GM18909 (cell line): ENCODE measurements around the gene PARL.
"Not testable (repeated sequence)": the region's sequence is repeated elsewhere in the genome, so short reads cannot be mapped to it uniquely, and the experiment has no call there.

Experiments used
- ATAC-seq: cut with Tn5 transposase; IDR thresholded peaks from one replicate; pipeline ENCODE4 v1.9.1; 2021; ENCODE audit warnings: mild to moderate bottlenecking; ENCODE audit not compliant: unreplicated experiment, poor library complexity

PARL gene

DNA sequence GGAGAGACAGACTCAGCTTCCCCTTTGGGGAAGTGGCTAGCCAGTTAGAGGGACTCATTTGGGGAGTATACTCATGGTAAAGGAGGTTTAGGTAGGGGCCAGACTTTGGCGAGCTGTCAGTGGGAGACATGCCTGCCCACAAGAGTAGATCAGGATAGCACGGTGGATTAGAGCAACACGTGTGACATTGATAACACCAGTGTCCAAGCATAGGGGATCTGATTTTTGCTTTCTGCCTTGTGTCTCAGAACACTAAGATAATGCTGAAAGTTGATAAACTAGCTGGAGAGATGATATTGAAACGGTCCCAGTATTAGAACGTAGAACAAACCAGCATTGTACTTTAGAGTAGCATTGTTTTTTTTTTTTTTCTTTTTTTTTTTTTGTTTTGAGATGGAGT, 85.2 kb downstream of the PARL start:
- ATAC-seq, result no peak

DNA sequence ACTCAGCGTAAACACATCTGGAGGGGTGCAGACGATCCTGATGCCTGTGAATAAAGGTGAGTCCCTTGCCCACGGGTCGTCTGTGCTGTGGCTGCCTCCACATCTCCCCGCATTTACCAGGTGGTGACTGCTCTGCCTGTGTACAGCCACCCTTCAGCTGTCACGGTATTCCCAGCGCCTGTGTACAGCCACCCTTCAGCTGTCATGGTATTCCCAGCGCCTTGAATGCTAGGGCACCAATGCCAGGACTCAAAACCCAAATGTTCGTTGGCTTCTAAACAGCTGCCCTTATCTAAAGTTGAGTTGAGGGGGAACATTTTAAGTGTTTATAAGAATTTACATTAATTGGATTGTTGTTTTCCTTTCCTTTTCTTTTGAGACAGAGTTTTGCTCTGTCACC, 86.7 kb downstream of the PARL start:
- no peak for ATAC-seq

GRCh38 chr3:183796372-183796771, 88.3 kb downstream of the PARL start:
- no peak for ATAC-seq

DNA sequence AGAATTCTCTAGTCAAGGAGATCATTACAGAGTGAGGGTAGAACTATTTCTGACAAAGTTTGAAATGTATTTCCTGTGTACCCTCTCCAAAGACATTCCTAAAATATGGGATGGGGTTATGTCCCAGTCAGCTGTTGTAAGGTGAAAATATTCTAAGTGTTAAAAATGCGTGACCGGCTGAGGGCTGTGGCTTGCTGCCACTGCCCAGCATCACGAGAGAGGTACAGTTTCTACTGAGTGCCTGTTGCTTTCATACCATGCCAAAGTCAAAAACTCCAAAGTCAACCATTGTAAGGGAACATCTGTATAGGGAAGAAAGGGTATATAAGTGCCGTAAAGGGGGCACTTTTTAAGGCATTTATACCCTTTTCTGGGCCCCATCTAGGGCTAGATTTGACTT, 90.2 kb downstream of the PARL start:
- ATAC-seq, result no peak

- no peak for ATAC-seq
Measured at GRCh38 chr3:183792976-183793375, 91.7 kb downstream of the PARL start.

DNA sequence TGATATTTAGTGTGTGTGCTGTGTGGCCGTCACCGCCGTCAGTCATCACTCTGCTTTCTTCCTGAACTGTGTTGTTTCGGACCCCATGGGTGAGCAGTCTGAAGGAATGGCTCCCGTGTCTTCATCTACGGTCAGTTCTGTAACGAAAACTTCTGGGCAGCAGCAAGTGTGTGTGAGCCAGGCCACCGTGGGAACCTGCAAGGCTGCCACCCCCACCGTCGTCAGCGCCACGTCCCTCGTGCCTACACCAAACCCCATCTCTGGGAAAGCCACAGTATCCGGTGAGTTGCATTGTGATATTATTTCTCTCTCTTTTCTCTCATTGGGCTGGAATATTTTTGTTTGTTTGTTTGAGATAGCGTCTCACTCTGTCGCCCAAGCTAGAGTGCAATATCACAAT, 94.0 kb downstream of the PARL start:
- no peak for ATAC-seq

- ATAC-seq, result no peak
Measured at GRCh38 chr3:183789826-183790225, 94.9 kb downstream of the PARL start.

DNA sequence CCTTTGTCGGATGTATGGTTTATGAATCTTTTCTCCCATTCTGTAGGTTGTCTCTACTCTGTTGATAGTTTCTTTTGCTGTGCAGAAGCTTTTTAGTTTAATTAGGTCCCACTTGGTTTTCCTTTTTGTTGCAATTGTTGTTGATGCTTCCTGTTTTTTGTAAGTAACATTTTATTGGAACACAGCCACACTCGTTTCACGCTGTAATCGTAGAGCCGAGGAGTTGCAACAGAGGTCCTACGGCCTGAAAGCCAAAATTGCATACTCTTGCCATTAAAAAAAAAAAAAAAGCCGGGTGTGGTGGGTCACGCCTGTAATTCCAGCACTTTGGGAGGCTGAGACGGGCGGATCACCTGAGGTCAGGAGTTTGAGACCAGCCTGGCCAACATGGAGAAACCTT, 100.2 kb downstream of the PARL start:
- ATAC-seq, result not testable (repeated sequence)

DNA sequence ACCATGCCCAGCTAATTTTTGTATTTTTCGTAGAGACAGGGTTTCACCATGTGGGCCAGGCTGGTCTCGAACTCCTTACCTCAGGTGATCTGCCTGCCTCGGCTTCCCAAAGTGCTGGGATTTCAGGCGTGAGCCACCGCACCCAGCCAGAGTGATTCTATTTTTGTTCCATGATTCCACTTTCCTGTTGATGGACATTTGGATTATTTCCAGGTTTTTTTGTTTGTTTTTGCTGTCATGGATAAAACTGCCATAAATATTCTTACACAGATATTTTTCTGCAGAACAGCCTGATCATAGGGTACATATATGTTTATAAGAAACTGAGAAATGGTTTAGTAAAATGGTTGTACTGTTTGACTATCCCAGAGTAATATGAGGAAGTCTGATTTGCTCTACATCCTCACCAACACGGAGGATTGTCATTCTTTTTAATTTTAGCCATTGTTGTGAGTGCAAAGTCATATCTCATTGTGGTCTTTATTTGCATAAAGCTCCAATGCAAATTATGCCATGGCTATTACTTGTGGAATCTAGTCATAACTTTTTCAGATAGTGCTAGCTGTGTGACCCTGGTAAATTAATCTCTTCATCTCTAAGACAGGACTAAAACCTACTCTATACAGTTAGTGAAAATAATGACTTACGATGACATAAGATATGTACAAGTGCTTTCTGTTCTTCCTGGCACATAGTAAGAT, 102.0 kb downstream of the PARL start:
- ATAC-seq, result no peak

GRCh38 chr3:183781246-183781645, 103.4 kb downstream of the PARL start:
- no peak for ATAC-seq

DNA sequence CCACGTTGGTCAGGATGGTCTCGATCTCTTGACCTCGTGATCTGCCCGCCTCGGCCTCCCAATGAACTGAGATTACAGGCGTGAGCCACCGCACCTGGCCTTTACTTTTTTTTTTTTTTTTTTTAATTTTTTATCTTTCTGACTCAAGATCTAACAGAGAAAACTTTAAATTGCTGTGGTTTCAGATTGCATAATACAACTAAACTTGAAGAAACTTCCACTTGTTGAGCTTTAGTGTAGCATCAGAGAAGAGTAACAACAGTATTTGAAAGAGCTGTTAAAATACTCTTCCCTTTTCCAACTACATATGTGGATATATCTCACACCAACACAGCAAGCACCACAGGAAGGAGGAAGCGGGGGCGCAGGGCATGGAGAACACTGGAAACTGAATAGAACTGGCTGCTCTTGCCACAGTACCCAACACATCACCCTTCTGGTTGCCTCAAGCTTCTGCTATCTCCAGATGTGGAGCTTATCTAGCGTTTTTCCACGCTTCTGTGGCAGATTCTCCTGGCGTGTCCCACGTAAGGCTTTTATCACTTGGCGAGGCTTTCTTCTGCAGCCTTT, 104.7 kb downstream of the PARL start:
- no peak for ATAC-seq
